ENCODE results near the gene HOXC12.

HOXC12 gene

DNA sequence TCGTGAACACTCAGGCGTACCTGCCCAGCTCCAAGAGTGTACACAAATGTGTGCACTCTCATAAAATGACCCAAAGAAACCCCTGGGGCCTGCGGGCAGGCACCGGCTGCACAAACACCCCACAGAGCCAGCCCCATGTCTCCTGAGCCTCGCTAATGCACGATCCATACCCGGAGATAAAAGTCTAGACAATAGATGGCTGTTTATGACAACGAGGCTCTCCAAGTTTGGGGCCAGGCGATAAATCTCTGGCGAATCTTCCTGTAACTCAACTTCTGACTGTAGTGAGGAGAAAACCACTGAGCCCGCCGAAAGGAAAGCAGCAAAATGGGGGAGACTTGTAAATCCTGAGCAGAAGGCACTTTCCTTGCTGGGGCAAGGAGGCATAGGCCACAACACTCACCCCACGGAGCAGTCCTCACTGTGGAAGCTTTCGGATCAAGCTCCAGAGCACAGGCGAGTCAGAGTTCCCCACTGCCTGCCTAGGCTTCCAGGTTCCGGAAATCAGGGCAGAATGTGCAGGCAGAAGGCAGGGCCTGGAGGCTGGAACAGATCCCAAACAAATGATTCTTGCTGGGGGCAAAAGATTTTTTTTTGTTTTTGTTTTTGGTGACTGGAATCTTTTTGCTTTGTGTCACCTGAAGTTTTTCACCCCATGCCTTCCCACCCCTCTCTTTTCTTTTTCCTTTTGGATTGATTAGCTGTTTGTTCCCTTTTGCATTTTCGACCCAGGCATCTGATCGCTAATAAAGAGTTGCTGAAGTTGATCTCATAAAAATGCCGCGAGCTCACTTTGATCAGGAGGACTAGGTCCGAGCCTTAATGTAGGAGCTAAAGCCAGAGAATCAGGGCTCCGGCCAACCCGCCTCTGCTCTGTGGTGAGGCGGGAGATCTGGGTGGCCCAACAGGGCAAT is 13.8 kb downstream of the HOXC12 start:
- H3K4me3 ChIP-seq (ENCODE audit: low read length), result no peak overlapping the region
- DNase-seq (ENCODE audit: low read depth, low spot score), result no peak

DNA sequence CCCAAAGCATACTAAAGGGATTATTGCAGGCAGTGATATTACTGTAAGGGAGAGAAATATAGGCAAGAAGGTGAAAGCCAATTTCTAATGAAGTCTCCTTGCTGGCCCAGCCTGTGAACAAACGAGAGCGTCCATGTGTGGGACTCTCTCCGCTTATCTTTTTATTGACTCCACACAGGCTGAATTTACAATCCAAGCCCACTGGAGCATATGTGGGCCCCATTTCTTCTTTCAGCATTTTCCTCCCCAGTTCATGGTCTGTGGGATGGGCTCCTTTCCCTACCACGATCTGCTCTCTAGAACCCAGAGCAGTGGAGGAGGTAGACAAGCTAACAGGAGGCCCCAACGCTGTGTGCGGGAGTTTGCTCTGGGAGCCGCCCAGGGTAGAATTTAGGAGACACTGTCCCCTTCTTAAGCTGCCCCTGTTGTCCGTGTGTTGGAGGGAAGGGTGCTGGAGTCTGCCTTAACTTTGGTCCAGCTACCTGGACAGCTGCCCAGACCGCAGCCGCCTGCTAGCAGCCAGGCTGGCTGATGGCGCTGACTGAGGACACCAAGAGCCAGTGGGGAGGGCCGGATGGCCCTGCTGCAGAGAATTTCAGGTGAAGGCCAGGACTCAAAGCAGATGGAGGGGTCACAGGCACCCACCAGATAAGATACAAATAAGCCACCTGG is 15.0 kb downstream of the HOXC12 start:
- DNase-seq (ENCODE audit: low read depth, low spot score), result no peak
- H3K4me3 ChIP-seq (ENCODE audit: low read length), result no peak overlapping the region

DNA sequence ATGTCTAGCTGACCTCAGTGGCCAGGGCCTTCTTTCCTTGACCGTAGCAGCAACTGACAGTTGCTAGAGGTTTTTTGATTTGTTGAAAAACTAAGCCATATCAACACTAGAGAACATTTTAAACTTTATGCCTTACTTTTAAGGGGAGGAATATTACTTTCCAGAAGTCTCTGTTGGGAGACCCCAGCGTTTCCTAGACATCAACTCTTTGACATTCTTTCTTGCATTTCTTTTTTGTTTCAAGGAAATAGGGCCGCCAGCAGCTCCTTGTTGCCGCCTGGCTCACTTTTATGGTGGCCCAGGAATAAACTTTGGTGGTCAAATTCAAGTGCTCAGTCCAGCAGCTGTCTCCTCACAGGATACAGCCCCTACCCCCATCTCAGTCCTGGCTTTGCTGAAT is 15.7 kb downstream of the HOXC12 start:
- H3K4me3 ChIP-seq (ENCODE audit: low read length), result no peak overlapping the region
- DNase-seq (ENCODE audit: low read depth, low spot score), result no peak

DNA sequence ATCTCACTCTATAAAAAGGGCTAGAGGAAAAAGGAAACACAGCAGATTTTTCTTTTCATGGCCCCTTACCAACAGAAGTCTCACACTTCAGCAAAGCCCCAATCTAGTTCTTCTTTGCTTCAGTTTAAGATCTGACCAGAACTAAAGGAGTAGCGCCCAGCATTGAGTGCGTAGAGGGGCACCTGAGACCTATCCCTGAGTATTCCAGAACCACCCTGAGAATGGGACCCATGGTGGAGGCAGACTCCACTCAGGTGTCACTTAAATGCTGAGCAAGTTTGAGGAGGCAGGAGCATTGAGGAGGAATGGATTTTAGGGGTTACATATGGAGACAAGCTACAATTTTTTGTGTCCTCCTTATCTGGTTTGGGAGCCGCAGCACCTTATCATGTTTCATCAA is 16.4 kb downstream of the HOXC12 start:
- no peak for DNase-seq (ENCODE audit: low read depth, low spot score)
- H3K4me3 ChIP-seq (ENCODE audit: low read length), result no peak overlapping the region

DNA sequence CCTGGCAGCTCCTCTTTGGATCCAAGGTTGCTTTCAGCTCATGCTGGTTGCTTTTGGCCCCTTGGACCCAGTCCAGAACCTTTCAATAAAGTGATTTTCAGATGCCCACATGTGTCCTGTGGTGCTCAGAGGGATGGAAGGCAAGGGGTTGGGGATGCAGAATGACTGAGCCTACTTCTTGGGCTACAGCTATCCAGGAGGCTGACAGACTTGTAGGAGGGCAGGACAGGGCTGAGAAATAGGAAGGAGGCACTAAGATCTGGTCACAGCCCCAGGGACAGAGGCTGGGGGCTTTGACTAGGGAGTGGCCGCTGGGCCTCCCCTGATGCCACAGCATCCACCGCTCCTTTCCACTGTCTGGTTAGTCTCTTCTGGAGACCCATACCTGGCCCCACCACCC is 17.0 kb downstream of the HOXC12 start:
- no peak for DNase-seq (ENCODE audit: low read depth, low spot score)
- no peak overlapping the region for H3K4me3 ChIP-seq (ENCODE audit: low read length)

DNA sequence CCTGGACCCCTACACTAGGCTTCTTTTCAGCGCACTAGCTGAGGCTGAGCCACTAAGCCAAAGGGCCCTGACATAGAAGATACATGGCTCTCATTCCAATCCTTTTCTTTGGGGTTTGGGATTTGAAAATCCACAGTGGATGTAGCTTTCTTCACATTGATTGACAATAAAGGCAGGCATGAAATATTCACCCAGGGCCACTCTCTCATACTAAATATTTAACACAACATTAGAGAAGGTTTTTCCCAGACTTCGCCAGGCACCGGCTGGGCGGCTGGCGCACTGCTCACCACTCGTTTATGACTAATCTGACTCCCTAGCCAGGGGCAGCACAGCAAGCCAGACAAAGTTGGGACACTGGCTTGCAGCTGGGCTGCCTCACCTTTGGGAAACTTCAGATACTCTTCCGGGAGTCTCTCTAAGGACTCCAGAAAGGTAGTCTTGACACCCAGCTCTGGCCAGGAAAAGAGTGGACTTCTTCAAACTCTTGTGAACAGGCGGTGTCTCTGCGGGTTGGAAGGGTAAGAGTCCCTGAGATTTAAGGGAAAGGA is 17.5 kb downstream of the HOXC12 start:
- H3K4me3 ChIP-seq (ENCODE audit: low read length), result no peak overlapping the region
- DNase-seq (ENCODE audit: low read depth, low spot score), result no peak

DNA sequence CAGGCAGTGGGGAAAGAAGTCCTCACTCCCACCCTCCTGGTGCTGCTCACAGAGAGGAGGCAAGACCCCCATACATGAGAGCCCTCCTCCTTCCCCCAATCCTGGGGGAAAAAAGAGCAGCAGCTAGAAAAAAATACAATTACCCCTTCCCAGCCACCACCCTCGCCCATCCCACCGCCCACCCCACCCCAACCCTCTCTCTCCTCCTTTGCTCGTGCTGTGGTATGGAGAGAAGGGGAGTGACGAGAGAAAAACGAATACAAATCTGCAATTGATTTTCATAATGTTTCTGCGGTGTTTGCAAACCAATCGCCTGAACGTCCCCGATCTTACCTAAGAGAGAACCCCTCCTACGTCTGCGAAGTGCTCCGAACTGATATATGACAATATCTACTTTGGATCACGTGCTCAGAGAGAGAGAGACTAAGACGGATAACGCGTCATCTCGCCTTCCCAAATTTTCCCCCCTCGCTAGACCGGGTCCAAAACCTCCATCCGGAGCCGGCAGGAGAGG is 18.1 kb downstream of the HOXC12 start, which contains the start of gene HOXC11:
Gene HOXC11 (plus strand): TSS at position 405 of the 514 bp plus-strand sequence. CDS start 116 bp downstream, outside the sequence.
- no peak within 1 kb of the TSS for H3K4me3 ChIP-seq (ENCODE audit: low read length)
- DNase-seq (ENCODE audit: low read depth, low spot score), result no peak

DNA sequence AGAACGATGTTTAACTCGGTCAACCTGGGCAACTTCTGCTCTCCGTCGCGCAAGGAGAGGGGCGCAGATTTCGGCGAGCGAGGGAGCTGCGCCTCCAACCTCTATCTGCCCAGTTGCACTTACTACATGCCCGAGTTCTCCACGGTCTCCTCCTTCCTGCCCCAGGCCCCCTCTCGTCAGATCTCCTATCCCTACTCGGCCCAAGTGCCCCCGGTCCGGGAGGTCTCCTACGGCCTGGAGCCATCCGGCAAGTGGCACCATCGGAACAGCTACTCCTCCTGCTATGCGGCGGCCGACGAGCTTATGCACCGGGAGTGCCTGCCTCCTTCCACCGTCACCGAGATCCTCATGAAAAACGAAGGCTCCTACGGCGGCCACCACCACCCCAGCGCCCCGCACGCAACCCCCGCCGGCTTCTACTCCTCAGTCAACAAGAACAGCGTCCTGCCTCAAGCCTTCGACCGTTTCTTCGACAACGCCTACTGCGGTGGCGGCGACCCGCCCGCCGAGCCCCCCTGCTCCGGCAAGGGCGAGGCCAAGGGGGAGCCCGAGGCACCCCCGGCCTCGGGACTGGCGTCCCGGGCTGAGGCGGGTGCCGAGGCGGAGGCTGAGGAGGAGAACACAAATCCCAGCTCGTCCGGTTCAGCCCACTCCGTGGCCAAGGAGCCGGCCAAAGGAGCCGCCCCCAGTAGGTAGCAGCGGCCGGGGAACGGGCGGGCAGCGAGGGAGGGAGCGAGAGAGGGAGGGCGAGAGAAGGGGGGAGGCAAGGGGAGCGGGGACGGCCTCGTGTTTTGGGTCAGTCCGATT is 18.7 kb downstream of the HOXC12 start:
- DNase-seq (ENCODE audit: low read depth, low spot score), result no peak
- no peak overlapping the region for H3K4me3 ChIP-seq (ENCODE audit: low read length)

DNA sequence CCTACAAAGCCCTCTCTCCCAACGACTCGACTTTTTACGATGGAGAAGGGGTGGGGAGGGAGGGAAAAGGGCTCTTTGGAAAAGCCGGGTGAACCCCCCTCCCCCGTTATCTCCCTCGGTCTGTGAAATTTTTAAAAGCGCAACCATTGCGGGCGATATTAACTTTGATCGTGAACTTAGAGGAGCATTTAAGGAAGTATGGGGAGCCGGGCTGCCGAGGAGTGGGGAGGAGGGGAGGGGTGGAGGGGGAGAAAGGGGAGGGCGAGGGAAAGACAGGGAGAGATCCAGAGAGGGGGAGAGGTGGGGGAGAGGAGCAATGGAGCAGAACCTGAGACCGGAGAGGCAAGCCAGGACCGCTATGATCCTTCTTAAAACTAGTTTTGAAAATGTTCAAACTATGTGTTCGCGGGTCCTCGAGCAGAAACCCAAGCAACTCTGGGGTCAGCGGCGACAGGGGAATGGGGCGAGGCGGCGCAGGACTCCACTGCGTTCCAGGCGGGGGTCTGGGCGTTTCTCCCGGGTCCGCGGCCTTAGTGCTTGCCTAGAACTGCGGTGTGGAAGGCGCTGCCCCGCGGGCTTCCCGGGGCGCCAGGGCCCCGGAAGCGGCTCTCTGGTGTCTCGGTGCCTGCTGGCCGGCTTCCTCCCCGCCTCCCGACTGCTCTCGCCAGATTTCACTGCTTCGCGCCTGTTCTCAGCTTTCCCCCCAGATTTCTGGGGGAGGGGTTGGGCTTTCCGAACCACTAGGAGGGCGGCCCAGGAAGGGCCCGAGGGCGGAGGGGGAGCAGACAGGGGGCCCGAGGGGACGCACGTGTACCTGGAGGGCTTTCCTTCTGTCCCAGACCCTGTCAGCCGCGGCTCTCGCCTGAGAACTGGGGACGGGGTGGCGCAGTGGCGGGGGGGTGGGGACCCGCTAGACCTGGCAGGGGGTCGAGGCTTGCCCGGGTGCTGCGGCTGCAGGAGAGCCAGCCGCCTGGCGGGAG is 19.7 kb downstream of the HOXC12 start, which contains the start of gene HOTAIR:
Gene HOTAIR (minus strand): TSS at position 871 of the 980 bp plus-strand sequence.
- H3K4me3 ChIP-seq (ENCODE audit: low read length), result peak within 1 kb of the TSS; percentile 49

DNA sequence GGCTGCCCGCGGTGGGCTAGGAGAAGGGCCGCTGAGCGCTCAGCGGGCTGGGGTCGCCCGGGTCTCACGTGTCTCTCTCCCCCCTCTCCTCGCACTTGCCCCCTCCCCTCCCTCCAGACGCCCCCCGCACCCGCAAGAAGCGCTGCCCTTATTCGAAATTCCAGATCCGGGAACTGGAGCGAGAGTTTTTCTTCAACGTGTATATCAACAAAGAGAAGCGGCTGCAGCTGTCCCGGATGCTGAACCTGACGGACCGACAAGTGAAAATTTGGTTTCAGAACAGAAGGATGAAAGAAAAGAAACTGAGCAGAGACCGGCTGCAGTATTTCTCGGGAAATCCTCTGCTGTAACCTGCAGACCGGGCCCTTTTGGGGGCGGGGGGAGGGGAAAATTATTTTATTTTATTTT is 20.4 kb downstream of the HOXC12 start:
- H3K4me3 ChIP-seq (ENCODE audit: low read length), result peak overlapping the region; percentile 49
- DNase-seq (ENCODE audit: low read depth, low spot score), result no peak

More for the DNA sequence above, 19.7 kb downstream of the HOXC12 start, which contains the start of gene HOTAIR:
- DNase-seq (ENCODE audit: low read depth, low spot score), result no peak

DNA sequence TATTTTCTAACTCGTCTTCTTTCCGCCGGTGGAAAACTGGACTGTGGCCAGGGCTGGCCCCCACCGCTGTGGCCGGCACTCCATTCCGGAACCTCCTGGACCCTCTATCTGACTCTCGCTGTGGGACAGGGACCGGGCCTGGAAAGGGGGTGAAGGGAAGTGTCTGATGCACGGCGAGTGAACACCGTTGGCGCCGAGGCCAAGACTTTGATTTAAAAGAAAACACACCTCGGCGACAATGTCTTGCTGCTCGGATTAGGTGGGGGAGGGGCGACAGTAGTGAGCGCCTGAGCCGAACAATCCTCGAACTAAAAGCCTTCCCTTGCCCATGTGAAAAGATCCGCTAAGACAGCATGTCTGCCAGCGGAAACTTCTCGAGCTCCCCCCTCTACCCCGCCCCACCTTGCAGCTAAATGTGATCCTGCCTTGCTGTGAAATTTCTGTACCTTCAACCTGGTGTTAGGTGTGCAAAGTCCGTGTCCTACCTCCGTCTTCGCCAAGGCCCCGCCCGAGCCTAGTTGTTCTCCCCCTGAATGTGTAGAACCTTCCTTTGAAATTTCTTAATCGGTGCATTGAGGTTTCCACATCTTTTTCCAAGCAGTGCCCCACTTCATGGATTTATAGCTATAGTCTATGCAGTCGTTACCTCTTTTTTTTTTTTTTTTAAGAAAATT is 20.9 kb downstream of the HOXC12 start:
- no peak for DNase-seq (ENCODE audit: low read depth, low spot score)
- peak overlapping the region; percentile 49 for H3K4me3 ChIP-seq (ENCODE audit: low read length)

DNA sequence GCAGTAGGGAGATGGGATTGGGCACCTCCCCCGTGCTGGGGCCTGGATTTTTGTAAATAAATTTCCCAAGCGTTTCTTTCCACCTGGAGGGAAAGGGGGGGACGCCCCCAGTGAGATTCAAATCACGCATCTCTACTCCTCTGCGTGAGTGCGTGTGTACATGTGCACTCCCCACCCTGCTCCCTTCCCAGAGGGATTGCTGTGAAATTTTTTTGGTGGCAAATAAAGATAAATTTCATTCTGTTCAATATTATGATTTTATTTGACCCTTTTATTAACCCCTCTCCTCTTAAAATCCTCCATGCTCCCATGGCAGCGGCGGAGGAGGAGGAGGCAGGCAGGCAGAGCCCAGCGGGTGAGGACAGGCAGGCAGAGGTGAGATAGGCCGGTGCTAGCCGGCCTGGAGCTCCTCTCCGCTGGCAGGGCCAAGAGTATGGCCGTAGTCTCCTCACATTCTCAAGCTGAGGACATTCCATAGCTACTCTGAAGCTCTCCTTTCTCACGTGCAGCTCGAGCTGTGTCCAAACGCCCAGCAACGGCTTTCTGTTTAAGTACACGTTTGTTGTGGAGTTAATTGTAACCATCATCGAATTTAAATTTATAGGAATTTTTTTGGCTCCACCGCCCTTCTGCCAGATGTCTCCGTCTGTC is 21.6 kb downstream of the HOXC12 start:
- DNase-seq (ENCODE audit: low read depth, low spot score), result no peak
- no peak overlapping the region for H3K4me3 ChIP-seq (ENCODE audit: low read length)

DNA sequence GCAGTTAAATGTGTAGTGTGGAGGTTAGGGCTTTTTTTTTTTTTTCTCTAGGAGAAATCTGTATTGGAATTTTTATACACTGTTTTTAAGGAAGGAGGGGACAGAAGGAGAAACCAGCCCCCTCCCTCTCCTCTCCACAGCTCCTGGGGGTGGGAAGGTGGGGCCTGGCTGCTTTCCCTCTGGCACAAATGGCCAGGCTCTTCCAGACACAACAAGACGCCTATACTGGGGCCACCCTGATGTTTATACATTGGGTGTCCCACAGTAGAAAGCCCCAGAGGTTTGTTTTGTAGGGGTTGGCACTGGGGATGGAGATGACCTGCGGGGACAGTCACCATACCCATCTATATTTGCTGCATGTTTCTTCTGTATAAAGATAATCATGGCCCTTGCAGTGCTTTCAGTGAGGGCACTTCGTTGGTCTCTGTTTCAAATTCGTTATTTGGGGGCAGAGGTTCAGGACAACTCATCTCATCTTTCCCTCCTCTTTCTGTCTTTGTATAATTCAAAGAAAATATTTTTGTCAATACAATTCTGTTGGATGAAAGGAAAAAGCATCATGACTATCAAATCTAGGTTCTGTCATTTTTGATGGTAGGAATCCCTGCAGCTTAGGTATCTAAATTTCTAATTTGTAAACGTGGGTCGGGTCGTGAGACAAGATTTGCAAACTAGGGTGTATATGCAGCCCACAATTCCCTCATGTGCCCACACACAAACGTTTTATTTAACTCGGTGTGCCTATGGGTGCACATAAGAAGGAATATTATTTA is 22.3 kb downstream of the HOXC12 start:
- no peak overlapping the region for H3K4me3 ChIP-seq (ENCODE audit: low read length)
- no peak for DNase-seq (ENCODE audit: low read depth, low spot score)

DNA sequence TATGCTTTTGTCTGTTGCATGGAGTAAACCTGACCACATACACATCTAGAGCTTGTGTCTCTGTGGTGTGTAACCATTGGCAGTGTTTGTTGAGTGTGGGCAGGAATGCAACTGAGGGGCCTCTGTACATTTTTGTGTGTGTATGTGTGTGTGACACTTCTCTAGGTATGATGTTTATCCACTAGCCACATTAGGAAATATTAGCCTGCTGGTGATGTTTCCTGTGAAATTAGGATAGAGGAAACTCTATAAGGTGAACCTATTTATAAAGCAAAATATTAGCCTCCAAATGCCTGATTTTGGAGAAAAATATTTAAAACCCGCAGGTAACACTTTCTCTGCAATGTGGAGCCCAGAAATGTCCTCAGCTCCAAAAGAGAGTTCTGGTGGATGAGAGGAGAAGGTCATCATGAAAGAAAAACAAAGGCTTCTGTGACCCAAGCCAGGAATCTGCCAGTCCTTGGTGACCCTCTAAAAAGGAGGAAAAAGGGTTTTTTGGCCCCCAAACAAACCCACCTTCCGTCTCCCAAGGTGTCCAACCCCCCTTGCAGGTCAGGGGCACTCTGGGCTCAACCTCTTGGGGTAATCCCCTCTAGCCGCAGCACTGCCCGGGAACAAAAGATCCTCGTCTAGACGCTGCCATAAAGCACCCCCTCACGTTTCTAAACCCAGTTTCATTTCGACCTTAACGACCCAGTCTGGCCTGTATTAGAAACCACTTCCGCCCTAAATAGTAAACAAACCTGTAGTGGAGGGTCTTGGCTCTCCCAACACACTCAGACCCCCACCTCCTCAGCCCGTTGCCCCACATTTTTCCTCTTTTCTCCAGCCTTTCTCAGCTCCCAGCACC is 23.1 kb downstream of the HOXC12 start:
- no peak overlapping the region; the same call in 1 of the 2 replicates for H3K4me3 ChIP-seq (ENCODE audit: low read length)
- DNase-seq (ENCODE audit: low read depth, low spot score), result no peak
